ENCODE results near the gene CLCN6. TPM values are rescaled to one million over a fixed set of nuclear protein-coding genes. Genes with fewer than 3 reads are reported as not detected.
A peak's percentile ranks its signal among the peaks of the same experiment; 100 is the strongest.

The CLCN6 gene
- total RNA-seq, 2 experiments from 2014 or later: 19.7 to 20.9 TPM

DNA sequence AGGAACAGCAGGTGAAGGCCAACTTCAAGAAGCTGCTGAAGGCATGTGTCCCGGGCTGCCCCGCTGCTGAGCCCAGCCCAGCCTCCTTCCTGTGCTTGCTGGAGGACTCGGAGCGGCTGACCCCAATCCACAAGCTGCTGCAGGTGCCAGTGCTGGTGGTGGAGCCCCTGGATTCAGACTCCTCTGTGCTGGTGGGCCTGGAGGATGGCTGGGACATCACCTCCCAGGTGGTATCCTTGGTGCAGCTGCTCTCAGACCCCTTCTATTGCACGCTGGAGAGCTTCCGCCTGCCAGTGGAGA lies 72.8 kb downstream of the CLCN6 start:
- ChIA-PET CTCF (no interaction called here), POLR2A (interaction anchor here (1.1 to 1.6 kb wide), 2 partner anchors 29 to 31 kb away, joined by 4 to 12 read pairs; no protein-coding TSS in a partner anchor)
- ATAC-seq (no peak), DNase-seq (no peak)
- Mint-ChIP-seq H3K27me3 (ENCODE audit: low read depth) (peaks cover 4% of the 10 kb centered on the region), H3K27ac (no peak overlapping the region), H3K36me3 (ENCODE audit: low read depth) (no peaks in the 10 kb centered on the region), H3K4me1 (ENCODE audit: low read depth) (peaks cover 5% of the 10 kb centered on the region), H3K9me3 (ENCODE audit: insufficient read depth) (no peaks in the 10 kb centered on the region), H3K4me3 (no peak overlapping the region)

DNA sequence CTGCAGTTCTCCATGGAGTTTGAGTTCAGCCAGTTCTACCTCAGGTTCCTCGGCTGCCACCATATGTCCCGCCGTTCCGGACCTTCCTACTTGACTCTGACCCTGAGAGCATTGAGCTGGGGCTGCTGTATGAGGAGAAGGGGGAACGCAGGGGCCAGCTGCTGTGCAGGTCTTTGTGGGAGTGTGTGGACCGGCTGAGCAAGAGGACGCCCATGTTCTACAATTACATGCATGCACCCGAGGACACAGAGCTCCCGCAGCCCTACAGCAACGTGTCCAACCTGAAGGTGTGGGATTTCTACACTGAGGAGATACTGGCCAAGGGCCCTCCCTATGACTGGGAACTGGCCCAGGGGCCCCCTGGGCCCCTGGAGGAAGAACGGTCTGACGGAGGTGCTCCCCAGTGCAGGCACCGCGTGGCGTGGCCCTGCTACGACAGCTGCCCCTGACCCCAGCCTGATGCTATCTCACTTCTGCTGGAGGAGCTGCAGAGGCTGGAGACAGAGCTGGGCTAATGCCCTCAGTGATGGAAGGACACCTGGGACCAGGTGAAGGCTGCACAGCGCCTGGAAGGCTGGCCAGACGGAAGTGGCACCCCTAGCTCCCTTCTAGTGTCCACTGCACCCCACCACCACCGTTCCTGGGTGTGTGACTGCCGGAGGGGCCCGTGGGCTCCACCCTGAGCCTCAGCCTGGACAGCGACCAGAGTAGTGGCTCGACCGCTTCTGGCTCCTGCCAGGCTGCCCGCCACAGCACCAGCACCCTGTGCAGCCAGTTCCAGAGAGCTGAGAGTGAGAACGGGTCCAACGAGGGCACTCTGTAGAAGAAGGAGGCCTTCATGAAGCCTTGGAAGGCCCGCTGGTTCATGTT lies 73.6 kb downstream of the CLCN6 start:
- peaks cover 4% of the 10 kb centered on the region for H3K27me3 Mint-ChIP-seq (ENCODE audit: low read depth)
- ATAC-seq (no peak), DNase-seq (no peak)
- H3K36me3 Mint-ChIP-seq (ENCODE audit: low read depth): no peaks in the 10 kb centered on the region
- H3K4me1 Mint-ChIP-seq (ENCODE audit: low read depth): peaks cover 5% of the 10 kb centered on the region
- ChIA-PET POLR2A (interaction anchor here (1.1 to 1.6 kb wide), 2 partner anchors 29 to 30 kb away, joined by 4 to 12 read pairs; no protein-coding TSS in a partner anchor), CTCF (no interaction called here)
- no peak overlapping the region for H3K4me3 Mint-ChIP-seq
- no peaks in the 10 kb centered on the region for H3K9me3 Mint-ChIP-seq (ENCODE audit: insufficient read depth)
- H3K27ac Mint-ChIP-seq: no peak overlapping the region

DNA sequence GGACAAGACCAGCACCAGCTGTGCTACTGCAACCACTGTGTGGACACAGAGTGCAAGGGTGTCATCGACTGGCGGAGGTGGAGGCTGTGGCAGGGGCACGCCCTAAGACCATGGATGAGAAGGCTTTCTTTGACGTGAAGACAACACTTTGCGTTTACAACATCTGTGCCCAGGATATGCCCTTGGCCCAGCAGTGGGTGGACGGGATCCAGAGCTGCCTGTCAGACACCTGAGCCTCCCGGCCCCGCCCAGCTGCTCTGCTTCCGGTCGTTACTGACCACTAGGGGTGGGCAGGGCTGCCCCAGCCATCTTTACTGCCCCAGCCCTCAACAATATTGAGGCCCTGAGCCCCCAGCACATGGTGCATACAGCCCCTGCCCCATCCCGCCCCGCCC lies 74.2 kb downstream of the CLCN6 start:
- DNase-seq: no peak
- Mint-ChIP-seq H3K4me1 (ENCODE audit: low read depth) (peaks cover 5% of the 10 kb centered on the region), H3K27me3 (ENCODE audit: low read depth) (peaks cover 4% of the 10 kb centered on the region), H3K9me3 (ENCODE audit: insufficient read depth) (no peaks in the 10 kb centered on the region), H3K36me3 (ENCODE audit: low read depth) (no peaks in the 10 kb centered on the region), H3K27ac (no peak overlapping the region), H3K4me3 (no peak overlapping the region)
- ChIA-PET POLR2A (interaction anchor here (1.6 kb wide), 1 partner anchor 28 kb away, joined by 12 read pairs; no protein-coding TSS in a partner anchor), CTCF (no interaction called here)
- ATAC-seq: no peak

DNA sequence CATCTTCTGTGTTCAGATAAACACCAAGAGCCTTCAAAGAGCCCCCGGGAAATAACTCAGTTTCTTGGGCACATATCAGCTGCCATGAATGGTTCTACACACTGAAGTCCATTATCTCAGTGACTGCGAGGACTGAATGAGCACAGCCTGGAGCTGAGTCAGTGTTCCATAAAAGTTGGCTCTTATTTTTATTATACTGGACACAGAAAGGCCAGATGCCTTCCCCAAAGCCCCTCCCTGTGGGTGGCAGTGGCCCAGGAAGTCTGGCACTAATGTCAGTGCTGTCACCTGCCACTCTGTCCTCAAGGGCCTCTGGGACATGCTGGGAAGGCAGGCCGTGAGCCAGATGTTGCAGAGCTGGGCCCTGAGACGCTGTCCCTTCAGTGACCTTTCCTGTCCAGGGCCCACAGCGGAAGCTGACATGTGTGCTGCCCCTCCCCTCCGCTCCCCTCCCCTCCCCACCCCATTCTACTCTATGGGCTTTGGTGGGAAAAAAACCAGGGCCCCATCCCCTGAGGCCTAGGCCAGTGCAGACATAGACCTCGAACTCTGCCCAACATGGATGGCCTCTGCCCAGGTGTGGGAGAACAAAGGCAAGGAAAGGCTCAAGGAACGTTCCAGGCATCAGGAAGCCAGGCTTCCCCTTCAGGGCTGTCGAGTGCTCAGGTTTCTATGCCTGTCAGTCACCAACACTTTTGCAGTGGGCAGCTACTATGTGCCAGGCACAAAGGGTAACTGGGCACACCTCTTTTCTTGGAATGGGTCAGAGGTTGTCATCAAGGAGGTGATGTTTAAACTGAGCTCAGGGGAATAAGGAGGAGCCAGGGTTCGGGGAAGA lies 75.1 kb downstream of the CLCN6 start:
- ChIA-PET POLR2A (interaction anchor here (3.2 kb wide), 1 partner anchor 27 kb away, joined by 15 read pairs; no protein-coding TSS in a partner anchor), CTCF (no interaction called here)
- Mint-ChIP-seq H3K4me3 (no peak overlapping the region), H3K4me1 (ENCODE audit: low read depth) (peaks cover 5% of the 10 kb centered on the region), H3K27me3 (ENCODE audit: low read depth) (peaks cover 4% of the 10 kb centered on the region), H3K36me3 (ENCODE audit: low read depth) (no peaks in the 10 kb centered on the region), H3K9me3 (ENCODE audit: insufficient read depth) (no peaks in the 10 kb centered on the region), H3K27ac (no peak overlapping the region)
- DNase-seq: no peak
- ATAC-seq: no peak

DNA sequence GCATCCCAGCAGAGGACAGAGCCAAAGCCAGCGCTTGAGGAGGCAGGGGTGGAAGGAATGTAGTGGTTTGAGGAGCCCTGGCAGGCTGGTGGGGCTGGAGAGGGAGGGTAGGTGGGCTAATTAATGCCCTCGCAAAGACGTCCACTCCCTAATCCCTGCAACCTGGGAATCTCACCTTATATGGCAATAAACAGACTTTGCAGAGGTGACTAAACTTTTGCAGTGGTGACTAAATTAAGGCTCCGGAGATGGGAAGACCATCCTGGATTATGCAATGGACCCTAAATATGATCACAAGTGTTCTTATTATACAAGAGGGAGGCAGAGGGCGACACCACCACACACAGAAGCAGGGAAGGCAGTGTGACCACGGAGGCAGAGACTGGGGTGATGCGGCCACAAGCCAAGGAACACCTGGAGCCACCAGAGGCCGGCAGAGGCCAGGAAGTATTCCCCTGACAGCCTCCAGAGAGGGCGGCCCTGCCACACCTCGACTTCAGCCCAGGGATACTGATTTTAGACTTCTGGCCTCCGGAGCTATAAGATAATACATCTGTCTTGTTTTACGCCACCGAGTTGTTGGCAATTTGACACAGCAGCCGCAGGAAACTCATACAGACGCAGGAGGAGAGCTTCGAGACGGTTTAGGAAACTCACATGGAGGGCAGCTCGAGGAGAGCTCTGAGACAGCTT lies 75.9 kb downstream of the CLCN6 start:
- peaks cover 5% of the 10 kb centered on the region for H3K4me1 Mint-ChIP-seq (ENCODE audit: low read depth)
- POLR2A ChIA-PET: interaction anchor here (3.2 kb wide), 1 partner anchor 26 kb away, joined by 15 read pairs; no protein-coding TSS in a partner anchor

DNA sequence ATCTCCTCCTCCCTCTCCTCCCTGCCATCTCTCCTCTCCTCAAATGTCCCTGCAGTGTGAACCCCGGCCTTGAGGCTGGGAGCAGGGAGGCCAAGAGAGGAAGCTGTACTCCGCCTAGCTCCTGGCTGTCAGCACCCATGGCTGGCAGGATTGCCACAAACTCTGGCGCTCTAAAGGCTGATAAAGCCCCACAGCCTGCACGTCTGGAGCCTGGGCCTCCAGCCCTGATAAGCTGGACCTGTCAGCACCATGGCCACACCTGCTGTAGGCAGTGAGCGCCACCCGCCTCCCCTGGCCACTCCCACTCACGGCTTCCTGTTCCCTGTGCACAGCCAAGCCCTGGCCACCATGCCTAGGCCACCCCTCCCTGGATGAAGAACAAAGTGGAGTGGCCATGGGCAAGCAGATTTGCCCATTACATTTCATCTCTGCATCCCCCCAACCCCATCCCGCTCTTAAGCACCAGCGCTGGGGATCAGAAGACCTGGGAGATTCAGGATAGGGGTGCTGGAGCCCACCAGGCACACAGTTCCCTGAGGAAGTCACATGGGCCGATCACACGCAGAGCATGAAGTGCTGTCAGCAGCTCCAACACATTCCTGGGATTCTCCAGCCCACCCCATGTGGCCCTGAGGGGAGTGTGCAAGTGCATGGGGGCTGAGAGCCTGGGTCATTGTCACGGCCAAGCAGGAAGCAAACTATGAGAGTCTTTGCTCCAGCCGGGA lies 77.0 kb downstream of the CLCN6 start:
- no peak overlapping the region for H3K4me3 Mint-ChIP-seq
- peaks cover 4% of the 10 kb centered on the region for H3K27me3 Mint-ChIP-seq (ENCODE audit: low read depth)
- peak; percentile 30 for DNase-seq
- CTCF ChIA-PET: no interaction called here
- peak; percentile 61 for ATAC-seq
- H3K9me3 Mint-ChIP-seq (ENCODE audit: insufficient read depth): no peaks in the 10 kb centered on the region
- peaks cover 5% of the 10 kb centered on the region for H3K4me1 Mint-ChIP-seq (ENCODE audit: low read depth)
- POLR2A ChIA-PET: interaction anchor here (3.2 kb wide), 1 partner anchor 25 kb away, joined by 15 read pairs; no protein-coding TSS in a partner anchor
- no peak overlapping the region for H3K27ac Mint-ChIP-seq
- H3K36me3 Mint-ChIP-seq (ENCODE audit: low read depth): no peaks in the 10 kb centered on the region

More for the DNA sequence above, 75.9 kb downstream of the CLCN6 start:
- Mint-ChIP-seq H3K36me3 (ENCODE audit: low read depth) (no peaks in the 10 kb centered on the region), H3K9me3 (ENCODE audit: insufficient read depth) (no peaks in the 10 kb centered on the region), H3K27me3 (ENCODE audit: low read depth) (peaks cover 4% of the 10 kb centered on the region), H3K4me3 (no peak overlapping the region), H3K27ac (no peak overlapping the region)
- CTCF ChIA-PET: no interaction called here
- no peak for DNase-seq
- no peak for ATAC-seq

DNA sequence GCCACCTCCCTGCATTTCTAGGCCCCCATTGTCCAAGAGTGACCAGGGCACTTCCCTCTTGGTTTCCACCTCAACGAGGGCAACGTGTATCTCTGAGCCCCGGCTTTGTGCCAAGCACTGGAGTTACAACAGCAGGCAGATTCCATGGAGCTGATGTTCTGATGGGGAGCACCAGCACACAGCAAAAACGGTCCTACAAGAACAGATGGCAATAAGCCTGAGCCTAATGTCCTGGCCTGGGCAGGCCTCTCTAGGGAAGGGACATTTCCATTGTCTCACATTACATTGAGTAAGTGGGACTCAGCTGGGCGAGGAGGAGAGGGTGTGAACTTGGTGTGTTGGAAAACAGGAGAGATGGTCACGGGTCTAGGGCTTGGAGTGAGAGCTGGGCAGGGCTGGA lies 79.9 kb downstream of the CLCN6 start:
- peaks cover 5% of the 10 kb centered on the region for H3K4me1 Mint-ChIP-seq (ENCODE audit: low read depth)
- no peak overlapping the region for H3K27ac Mint-ChIP-seq
- CTCF ChIA-PET: interaction anchor here (1.4 kb wide), 1 partner anchor 47 kb away, joined by 4 read pairs; no protein-coding TSS in a partner anchor
- DNase-seq: no peak
- ATAC-seq: no peak
- H3K27me3 Mint-ChIP-seq (ENCODE audit: low read depth): peaks cover 7% of the 10 kb centered on the region
- H3K4me3 Mint-ChIP-seq: no peak overlapping the region
- POLR2A ChIA-PET: interaction anchor here (0.9 to 1.4 kb wide), 2 partner anchors 22 to 24 kb away, joined by 5 read pairs; no protein-coding TSS in a partner anchor
- no peaks in the 10 kb centered on the region for H3K36me3 Mint-ChIP-seq (ENCODE audit: low read depth)
- no peaks in the 10 kb centered on the region for H3K9me3 Mint-ChIP-seq (ENCODE audit: insufficient read depth)

DNA sequence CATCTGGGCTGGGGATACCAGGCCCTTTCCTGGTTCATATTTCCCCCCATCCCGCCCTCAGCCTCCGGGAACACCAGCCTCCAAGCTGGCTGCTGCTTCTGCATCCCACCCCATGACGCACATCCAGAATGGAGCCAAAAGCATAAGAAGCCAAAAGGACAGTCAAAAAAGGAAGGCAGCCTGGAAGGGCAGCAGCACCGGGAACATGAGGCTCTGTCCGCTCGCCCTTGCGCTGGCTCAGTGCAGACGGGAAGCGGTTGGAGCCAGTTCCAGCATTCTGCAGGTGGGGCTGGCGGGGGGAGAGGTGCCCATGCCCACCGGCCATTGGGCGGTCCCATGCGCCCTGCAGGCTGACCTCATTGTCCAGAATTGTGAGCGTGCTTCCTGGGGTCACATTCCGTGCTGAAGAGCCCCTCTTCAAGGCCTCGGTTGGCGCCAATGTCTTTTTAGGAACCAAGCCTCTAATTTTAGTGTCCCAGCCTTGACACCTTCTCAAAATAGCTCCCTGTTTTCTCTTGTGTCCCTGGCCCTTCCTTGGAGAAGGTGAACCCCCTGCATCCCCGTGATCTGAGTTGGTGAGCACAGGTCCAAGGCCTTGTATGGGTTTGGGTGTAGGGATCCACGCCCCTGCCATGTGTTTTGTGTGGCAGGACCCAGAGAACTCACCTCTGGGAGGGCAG lies 81.1 kb downstream of the CLCN6 start:
- peaks cover 8% of the 10 kb centered on the region for H3K27me3 Mint-ChIP-seq (ENCODE audit: low read depth)
- peaks cover 5% of the 10 kb centered on the region for H3K4me1 Mint-ChIP-seq (ENCODE audit: low read depth)
- ChIA-PET CTCF (interaction anchor here (1.4 kb wide), 1 partner anchor 49 kb away, joined by 4 read pairs; no protein-coding TSS in a partner anchor), POLR2A (interaction anchor here (0.6 to 2.3 kb wide), 3 partner anchors 21 to 30 kb away, joined by 3 to 16 read pairs (median 5); no protein-coding TSS in a partner anchor)
- no peaks in the 10 kb centered on the region for H3K9me3 Mint-ChIP-seq (ENCODE audit: insufficient read depth)
- no peak overlapping the region for H3K4me3 Mint-ChIP-seq
- H3K27ac Mint-ChIP-seq: no peak overlapping the region
- ATAC-seq: no peak
- no peak for DNase-seq
- no peaks in the 10 kb centered on the region for H3K36me3 Mint-ChIP-seq (ENCODE audit: low read depth)

DNA sequence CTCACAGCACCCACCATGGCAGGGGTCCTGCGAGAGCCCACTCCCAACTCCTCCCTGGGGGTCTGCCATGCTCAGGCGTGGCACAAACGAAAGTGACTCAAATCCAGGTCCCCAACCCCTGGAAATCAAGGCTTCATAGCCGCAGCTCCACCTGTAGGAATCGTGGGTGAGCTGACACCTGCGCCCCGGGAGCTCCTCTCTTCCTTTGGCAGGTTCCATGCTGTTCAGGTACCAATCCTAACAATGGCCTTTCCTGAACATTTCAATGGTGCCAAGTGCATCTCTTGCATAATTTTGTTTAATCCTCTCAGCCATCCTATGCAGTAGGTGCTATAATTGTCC lies 81.6 kb downstream of the CLCN6 start:
- peaks cover 7% of the 10 kb centered on the region for H3K27me3 Mint-ChIP-seq (ENCODE audit: low read depth)
- H3K27ac Mint-ChIP-seq: no peak overlapping the region
- POLR2A ChIA-PET: interaction anchor here (1.0 to 2.3 kb wide), 2 partner anchors 20 to 23 kb away, joined by 3 to 16 read pairs; no protein-coding TSS in a partner anchor
- ATAC-seq (no peak), DNase-seq (no peak)
- H3K4me3 Mint-ChIP-seq: no peak overlapping the region
- peaks cover 5% of the 10 kb centered on the region for H3K4me1 Mint-ChIP-seq (ENCODE audit: low read depth)
- CTCF ChIA-PET: no interaction called here
- H3K36me3 Mint-ChIP-seq (ENCODE audit: low read depth): no peaks in the 10 kb centered on the region
- no peaks in the 10 kb centered on the region for H3K9me3 Mint-ChIP-seq (ENCODE audit: insufficient read depth)

DNA sequence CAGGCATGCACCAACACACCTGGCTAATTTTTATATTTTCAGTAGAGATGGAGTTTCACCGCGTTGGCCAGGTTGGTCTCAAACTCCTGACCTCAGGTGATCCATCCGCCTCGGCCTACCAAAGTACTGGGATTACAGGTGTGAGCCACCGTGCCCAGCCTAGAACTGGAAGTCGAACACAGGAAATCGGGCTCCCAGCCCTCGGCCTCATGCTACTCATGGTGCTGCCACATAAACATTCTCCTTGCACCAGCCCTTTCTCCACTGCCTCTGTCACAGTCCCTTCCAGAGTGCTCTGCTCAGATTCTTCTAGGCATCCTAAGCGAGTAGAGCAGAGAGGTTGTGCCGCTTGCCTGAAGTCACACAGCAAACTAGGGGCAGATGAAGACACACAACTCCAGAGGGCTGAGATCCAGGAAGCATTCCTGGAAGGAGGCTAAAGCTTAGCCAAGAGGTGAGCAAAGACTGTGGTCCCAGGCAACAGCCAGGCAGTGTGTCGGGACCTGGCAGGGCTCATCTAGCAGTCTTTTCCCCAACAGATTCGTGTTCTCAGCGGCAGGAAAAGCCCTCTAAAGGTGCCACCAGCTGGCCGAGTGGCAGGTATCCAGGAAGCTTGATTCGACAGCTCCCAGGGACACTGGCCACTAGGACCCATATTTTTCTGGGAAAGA lies 82.3 kb downstream of the CLCN6 start:
- no peak for ATAC-seq
- CTCF ChIA-PET: no interaction called here
- H3K36me3 Mint-ChIP-seq (ENCODE audit: low read depth): no peaks in the 10 kb centered on the region

More for the DNA sequence above, 82.3 kb downstream of the CLCN6 start:
- Mint-ChIP-seq H3K4me1 (ENCODE audit: low read depth) (no peaks in the 10 kb centered on the region), H3K27me3 (ENCODE audit: low read depth) (peaks cover 7% of the 10 kb centered on the region), H3K4me3 (no peak overlapping the region), H3K27ac (no peak overlapping the region), H3K9me3 (ENCODE audit: insufficient read depth) (no peaks in the 10 kb centered on the region)
- POLR2A ChIA-PET: interaction anchor here (1.0 to 2.3 kb wide), 2 partner anchors 20 to 22 kb away, joined by 3 to 16 read pairs; no protein-coding TSS in a partner anchor
- DNase-seq: no peak
